Astrocyte of the cerebellum (primary cell): ENCODE data around the gene ATG9B.
A peak's percentile ranks its signal among the peaks of the same experiment; 100 is the strongest.
"Not testable (repeated sequence)": the region's sequence is repeated elsewhere in the genome, so short reads cannot be mapped to it uniquely, and the experiment has no call there.

Source experiments
- DNase-seq: peaks from one replicate; pipeline ENCODE4 v3.0.0-alpha.2; 2011; ENCODE audit warnings: low read depth
- H3K4me3 ChIP-seq: 2 replicates; pipeline ENCODE4 v1.5.1; 2011; ENCODE audit warnings: mild to moderate bottlenecking, low read depth, low read length, moderate library complexity
- CTCF ChIP-seq: IDR thresholded peaks from 2 replicates; pipeline ENCODE4 v1.5.1; 2012; ENCODE audit warnings: low read length, low read depth, moderate library complexity, mild to moderate bottlenecking; ENCODE audit errors: missing control alignments
- in situ Hi-C: cut with HindIII; loops from 2 replicates; pipeline ENCODE4 v1.10.0; 2017; ENCODE audit warnings: low sequenced_read_pairs

ATG9B gene

GRCh38 chr7:151015967-151016366 lies 8.3 kb downstream of the ATG9B start:
- no peak overlapping the region for H3K4me3 ChIP-seq
- in situ Hi-C loops: no loop called here
- no peak for DNase-seq
- TF ChIP-seq CTCF: no peak

- no peak for TF ChIP-seq CTCF
- DNase-seq: no peak
- in situ Hi-C loops: no loop called here
- H3K4me3 ChIP-seq: no peak overlapping the region
Measured at GRCh38 chr7:151014950-151015349, 9.3 kb downstream of the ATG9B start.

- in situ Hi-C loops: no loop called here
- no peak for DNase-seq
- peak overlapping the region; percentile 23 for H3K4me3 ChIP-seq
- no peak for TF ChIP-seq CTCF
Measured at GRCh38 chr7:151013733-151014497, 10.4 kb downstream of the ATG9B start.

GRCh38 chr7:151013356-151013732 lies 10.9 kb downstream of the ATG9B start:
- TF ChIP-seq CTCF: no peak
- DNase-seq: no peak
- in situ Hi-C loops: no loop called here
- H3K4me3 ChIP-seq: peak overlapping the region; percentile 23

GRCh38 chr7:151012911-151013347 lies 11.4 kb downstream of the ATG9B start:
- in situ Hi-C loops: no loop called here
- TF ChIP-seq CTCF: peak; percentile 76
- DNase-seq: no peak
- H3K4me3 ChIP-seq: no peak overlapping the region

- no peak overlapping the region for H3K4me3 ChIP-seq
- no peak for DNase-seq
- in situ Hi-C loops: no loop called here
- TF ChIP-seq CTCF: no peak
Measured at GRCh38 chr7:151012031-151012692, 12.1 kb downstream of the ATG9B start.

GRCh38 chr7:151011616-151012015 lies 12.7 kb downstream of the ATG9B start:
- H3K4me3 ChIP-seq, in situ Hi-C loops, DNase-seq: not testable (repeated sequence)
